Mammary epithelial cell (primary cell): Measurements from ENCODE around the gene DHRS1.

Experiments
- CTCF ChIP-seq, 2 donors: IDR thresholded peaks in 1 of 2; conservative IDR thresholded peaks in 1 of 2; 2 replicates each; pipeline ENCODE4 v1.5.1; 2011 to 2012; ENCODE audit warnings: inconsistent platforms in 2 of 2, low read length in 2 of 2, mild to moderate bottlenecking in 2 of 2, control low read depth in 1 of 2, low read depth in 1 of 2; ENCODE audit not compliant: insufficient read depth in 1 of 2; ENCODE audit errors: extremely low read depth in 1 of 2
- EZH2 ChIP-seq: IDR thresholded peaks from 2 replicates; pipeline ENCODE4 v1.6.1; 2012; ENCODE audit warnings: low read length, inconsistent platforms, borderline replicate concordance

GRCh38 chr14:24311837-24312615 lies 12.4 kb upstream of the DHRS1 start:
- peak in 1 of 2 donors; percentile 26 for TF ChIP-seq CTCF (conservative IDR thresholded peaks at IDR 0.05 in 1 of 2, IDR thresholded peaks at IDR 0.05 in 1 of 2; ENCODE audit: extremely low read depth in 1 of 2, insufficient read depth in 1 of 2, low read depth in 1 of 2, low read length in 2 of 2)
- TF ChIP-seq EZH2, result no peak
